ENCODE measurements around the gene GAREM2. TPM values are rescaled to one million over a fixed set of nuclear protein-coding genes. Genes with fewer than 3 reads are reported as not detected.

Gene GAREM2
- total RNA-seq: 2.7 and 12.9 TPM in 2 replicates

GRCh38 chr2:26172871-26173775, at the start of gene GAREM2:
Gene GAREM2 (plus strand): TSS chr2:26173088. CDS start chr2:26173221, 133 bp downstream.

Other genes starting within 250 kb of the GAREM2 start
- gene KIF3C, start 190.6 kb upstream of the GAREM2 start, total RNA-seq: 18.1 and 28.8 TPM in 2 replicates
- gene RAB10, start 139.0 kb upstream of the GAREM2 start, total RNA-seq: 92.3 and 145 TPM in 2 replicates
- gene HADHA, start 71.5 kb downstream of the GAREM2 start, total RNA-seq: 90.3 and 112 TPM in 2 replicates
- gene HADHB, start 71.9 kb downstream of the GAREM2 start, total RNA-seq: 87.1 and 88.3 TPM in 2 replicates
- gene SELENOI, start 173.1 kb downstream of the GAREM2 start, total RNA-seq: 13.0 and 30.5 TPM in 2 replicates
- gene ADGRF3, start 173.7 kb downstream of the GAREM2 start, total RNA-seq: 0.54 TPM in 1 of 2 replicates, not detected in the other
- not detected in 2 replicates for gene DRC1, start 228.8 kb downstream of the GAREM2 start, total RNA-seq

Measured in placental epithelial cell (primary cell).